ENCODE data around the gene BIRC3. TPM values are rescaled to one million over a fixed set of nuclear protein-coding genes. Genes with fewer than 3 reads are reported as not detected.

The BIRC3 gene
- total RNA-seq, 2 donors from 2014 or later = 62.3 to 75.6 TPM

- peak overlapping the region in 1 of 2 donors; percentile 0 for H3K27ac Mint-ChIP-seq
- no peak overlapping the region for H3K4me3 Mint-ChIP-seq
- no peaks in the 10 kb centered on the region for H3K9me3 Mint-ChIP-seq
- no peaks in the 10 kb centered on the region for H3K27me3 Mint-ChIP-seq
- peaks cover 17% of the 10 kb centered on the region for H3K36me3 Mint-ChIP-seq
- DNase-seq (ENCODE audit: low spot score) (no peak), ATAC-seq (no peak)
- H3K4me1 Mint-ChIP-seq (ENCODE audit: low read depth in 2 of 2) = peaks cover 0 to 6% of the 10 kb centered on the region in 2 donors
Measured at GRCh38 chr11:102383839-102384238, 66.6 kb downstream of the BIRC3 start.

DNA sequence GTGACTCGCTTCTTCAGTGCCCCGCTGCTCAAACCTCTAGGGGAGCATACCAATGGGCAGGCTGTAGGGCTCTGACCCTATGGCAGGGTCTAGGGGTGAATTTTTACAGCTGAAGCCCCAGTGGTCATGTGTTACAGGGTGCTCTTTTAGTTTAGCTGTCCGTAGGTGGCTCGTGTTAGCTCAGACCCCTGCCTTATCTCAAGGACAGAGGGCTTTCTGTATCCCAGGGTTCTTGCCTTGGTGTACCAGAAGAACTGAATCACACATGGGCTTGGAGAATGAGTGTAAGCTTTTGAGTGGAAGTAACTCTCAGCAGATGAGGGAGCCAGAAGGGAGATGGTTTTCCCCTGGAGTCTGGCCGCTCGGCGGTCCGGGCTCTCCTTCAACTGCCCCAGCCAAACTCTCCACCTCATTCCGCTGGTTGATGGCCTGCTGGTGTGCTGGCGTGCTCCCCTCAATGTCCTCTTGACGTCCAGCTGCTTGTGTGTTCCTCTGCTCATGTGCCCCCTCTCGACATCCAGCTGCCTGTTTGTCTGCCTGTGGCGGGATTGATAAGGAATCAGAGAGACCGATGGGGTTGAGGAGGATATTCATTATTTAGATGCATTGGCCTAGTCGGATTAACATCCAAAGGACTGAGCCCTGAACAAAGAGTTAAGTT is 67.3 kb downstream of the BIRC3 start:
- no peak overlapping the region for H3K4me3 Mint-ChIP-seq
- no peak for ATAC-seq
- H3K9me3 Mint-ChIP-seq = no peaks in the 10 kb centered on the region
- no peak for DNase-seq (ENCODE audit: low spot score)
- peaks cover 13% of the 10 kb centered on the region for H3K36me3 Mint-ChIP-seq
- no peaks in the 10 kb centered on the region for H3K27me3 Mint-ChIP-seq
- no peak overlapping the region for H3K27ac Mint-ChIP-seq
- peaks cover 0 to 6% of the 10 kb centered on the region in 2 donors for H3K4me1 Mint-ChIP-seq (ENCODE audit: low read depth in 2 of 2)

GRCh38 chr11:102385085-102386007 is 68.1 kb downstream of the BIRC3 start:
- ATAC-seq = no peak

DNA sequence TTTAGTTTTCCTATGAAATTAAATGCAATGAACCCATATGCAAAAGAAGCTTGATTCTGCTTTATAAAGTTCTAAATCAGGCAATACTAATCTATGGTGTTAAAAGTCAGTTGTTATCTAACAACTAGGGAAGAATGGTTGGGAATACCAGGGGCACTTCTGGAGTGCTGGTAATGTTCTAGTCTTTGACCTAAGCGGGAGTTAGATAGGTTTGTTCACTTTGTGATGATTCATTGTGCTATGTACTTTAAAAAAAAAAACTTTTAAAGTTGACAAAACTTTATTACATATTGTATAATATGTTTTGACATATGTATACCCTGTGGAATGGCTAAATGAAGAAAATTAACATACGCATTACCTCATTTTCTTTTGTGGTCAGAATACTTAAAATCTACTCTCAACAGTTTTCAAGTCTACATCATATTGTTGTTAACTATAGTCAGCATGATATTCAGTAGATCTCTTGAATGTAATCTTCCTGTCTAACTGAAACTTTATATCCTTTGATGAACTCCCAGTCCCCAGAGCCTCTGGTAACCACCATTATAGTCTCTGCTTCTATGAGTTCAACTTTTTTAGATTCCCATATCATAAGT is 69.0 kb downstream of the BIRC3 start:
- ATAC-seq (no peak), DNase-seq (ENCODE audit: low spot score) (no peak)
- Mint-ChIP-seq H3K4me3 (no peak overlapping the region), H3K36me3 (peaks cover 6% of the 10 kb centered on the region), H3K4me1 (ENCODE audit: low read depth in 2 of 2) (peaks cover 0 to 8% of the 10 kb centered on the region in 2 donors), H3K9me3 (no peaks in the 10 kb centered on the region), H3K27me3 (no peaks in the 10 kb centered on the region), H3K27ac (no peak overlapping the region)

More at GRCh38 chr11:102385085-102386007, 68.1 kb downstream of the BIRC3 start:
- H3K9me3 Mint-ChIP-seq = no peaks in the 10 kb centered on the region
- H3K4me3 Mint-ChIP-seq = no peak overlapping the region
- no peak for DNase-seq (ENCODE audit: low spot score)
- H3K27me3 Mint-ChIP-seq = no peaks in the 10 kb centered on the region
- H3K36me3 Mint-ChIP-seq = peaks cover 13% of the 10 kb centered on the region
- H3K4me1 Mint-ChIP-seq (ENCODE audit: low read depth in 2 of 2) = peaks cover 0 to 7% of the 10 kb centered on the region in 2 donors
- H3K27ac Mint-ChIP-seq = no peak overlapping the region

DNA sequence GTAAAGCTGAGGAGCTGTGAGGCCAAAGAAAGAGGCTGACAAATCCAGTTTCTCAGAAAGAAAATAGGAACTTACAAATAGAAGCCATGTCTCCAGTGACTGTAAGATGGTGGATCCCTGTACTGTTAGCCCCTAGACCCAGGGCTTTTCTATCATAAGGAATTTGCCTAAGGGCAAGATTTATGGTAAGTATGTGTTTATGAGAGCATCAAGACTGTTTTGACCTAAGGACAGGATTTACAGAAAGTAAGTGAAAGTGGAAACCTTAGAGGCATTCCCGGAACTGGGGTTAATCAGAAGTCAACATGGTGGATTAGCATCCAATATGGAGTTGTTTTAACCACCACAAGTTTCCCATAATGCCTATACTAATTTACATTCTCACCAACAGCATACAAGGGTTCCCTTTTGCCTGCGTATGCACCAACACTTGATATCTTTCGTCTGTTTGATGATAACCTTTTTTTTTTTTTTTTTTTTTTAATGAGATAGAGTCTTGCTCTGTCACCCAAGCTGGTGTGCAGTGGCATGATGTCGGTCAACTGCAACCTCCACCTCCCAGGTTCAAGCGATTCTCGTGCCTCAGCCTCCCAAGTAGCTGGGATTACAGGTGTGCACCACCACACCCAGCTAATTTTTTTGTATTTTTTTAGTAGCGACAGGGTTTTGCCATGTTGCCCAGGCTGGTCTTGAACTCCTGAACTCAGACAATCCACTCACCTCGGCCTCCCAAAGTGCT is 69.9 kb downstream of the BIRC3 start:
- H3K27me3 Mint-ChIP-seq = no peaks in the 10 kb centered on the region
- no peak overlapping the region for H3K27ac Mint-ChIP-seq
- H3K9me3 Mint-ChIP-seq = no peaks in the 10 kb centered on the region
- H3K4me3 Mint-ChIP-seq = no peak overlapping the region
- peaks cover 0 to 11% of the 10 kb centered on the region in 2 donors for H3K4me1 Mint-ChIP-seq (ENCODE audit: low read depth in 2 of 2)
- ATAC-seq (no peak), DNase-seq (ENCODE audit: low spot score) (no peak)
- peaks cover 6% of the 10 kb centered on the region for H3K36me3 Mint-ChIP-seq

Other genes starting within 250 kb of the BIRC3 start
- gene YAP1, start 207.0 kb upstream of the BIRC3 start, total RNA-seq = under 1 TPM in 1 of 2 donors, not detected in 1; 0.56 TPM
- gene BIRC2, start 29.7 kb downstream of the BIRC3 start, total RNA-seq = 10 to 100 TPM; 41.4 to 47.0 TPM
- gene TMEM123, start 135.3 kb downstream of the BIRC3 start, total RNA-seq = 10 to 100 TPM; 64.6 to 81.3 TPM
- not detected for gene MMP7, start 213.3 kb downstream of the BIRC3 start, total RNA-seq